ENCODE results near the gene GJC2.

DNA sequence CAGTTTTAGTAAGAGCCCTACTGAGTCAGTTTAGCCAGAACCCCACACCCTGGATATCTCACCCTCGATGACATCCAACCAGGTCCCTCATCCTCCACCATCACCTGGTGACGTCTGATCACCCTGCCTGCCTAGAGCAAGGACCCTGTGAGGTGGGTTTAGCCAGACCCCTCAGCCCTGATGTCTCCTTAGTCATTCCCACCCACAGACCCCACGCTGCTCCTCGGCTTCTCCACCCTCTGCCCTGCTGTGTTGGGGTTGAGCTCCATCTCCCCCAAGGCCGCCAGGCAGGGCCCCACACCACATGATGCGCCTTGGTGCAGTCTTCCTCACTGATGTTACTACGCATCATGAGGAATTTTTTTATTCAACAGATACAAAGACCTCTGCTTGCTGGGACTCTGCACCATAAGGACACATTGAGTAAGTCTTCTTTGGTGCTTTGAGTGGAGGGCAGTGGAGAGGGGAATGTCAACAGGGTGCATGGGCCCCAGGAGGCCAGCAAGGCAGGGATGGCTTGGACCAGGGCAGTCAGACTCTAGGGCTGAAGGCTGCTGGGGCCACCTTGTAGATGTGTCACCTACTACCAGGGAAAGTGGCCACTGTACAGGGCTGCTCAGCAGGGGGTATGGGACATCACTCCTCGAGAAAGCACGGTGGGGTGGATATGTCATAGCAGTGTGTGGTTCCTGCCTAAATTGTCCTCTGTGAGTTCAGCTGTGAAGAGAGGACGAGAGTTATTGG lies 14.2 kb downstream of the GJC2 start:
- TF ChIP-seq, protein P1, sequence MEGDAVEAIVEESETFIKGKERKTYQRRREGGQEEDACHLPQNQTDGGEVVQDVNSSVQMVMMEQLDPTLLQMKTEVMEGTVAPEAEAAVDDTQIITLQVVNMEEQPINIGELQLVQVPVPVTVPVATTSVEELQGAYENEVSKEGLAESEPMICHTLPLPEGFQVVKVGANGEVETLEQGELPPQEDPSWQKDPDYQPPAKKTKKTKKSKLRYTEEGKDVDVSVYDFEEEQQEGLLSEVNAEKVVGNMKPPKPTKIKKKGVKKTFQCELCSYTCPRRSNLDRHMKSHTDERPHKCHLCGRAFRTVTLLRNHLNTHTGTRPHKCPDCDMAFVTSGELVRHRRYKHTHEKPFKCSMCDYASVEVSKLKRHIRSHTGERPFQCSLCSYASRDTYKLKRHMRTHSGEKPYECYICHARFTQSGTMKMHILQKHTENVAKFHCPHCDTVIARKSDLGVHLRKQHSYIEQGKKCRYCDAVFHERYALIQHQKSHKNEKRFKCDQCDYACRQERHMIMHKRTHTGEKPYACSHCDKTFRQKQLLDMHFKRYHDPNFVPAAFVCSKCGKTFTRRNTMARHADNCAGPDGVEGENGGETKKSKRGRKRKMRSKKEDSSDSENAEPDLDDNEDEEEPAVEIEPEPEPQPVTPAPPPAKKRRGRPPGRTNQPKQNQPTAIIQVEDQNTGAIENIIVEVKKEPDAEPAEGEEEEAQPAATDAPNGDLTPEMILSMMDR (IDR thresholded peaks at IDR 0.05; ENCODE audit: poor library complexity, severe bottlenecking) = no peak
- TF ChIP-seq TAF1 (IDR thresholded peaks at IDR 0.05; ENCODE audit: low read depth) (no peak), EZH2 (IDR thresholded peaks at IDR 0.05; ENCODE audit: borderline replicate concordance, insufficient read depth, low read length, poor library complexity, severe bottlenecking) (no peak), POLR2AphosphoS5 (IDR thresholded peaks at IDR 0.05) (no peak), MXI1 (conservative IDR thresholded peaks at IDR 0.05; ENCODE audit: poor library complexity, severe bottlenecking) (no peak), SMC3 (conservative IDR thresholded peaks at IDR 0.05; ENCODE audit: poor library complexity) (no peak)

Measured in neural cell (in vitro differentiated cells).